Left ventricle myocardium inferior (tissue), 1 donor: Measurements from ENCODE around the gene XYLT2. TPM values are rescaled to one million over a fixed set of nuclear protein-coding genes. Genes with fewer than 3 reads are reported as not detected.

ENCODE experiments used
- DNase-seq: peaks from one replicate; pipeline ENCODE4 v3.0.0-alpha.2; 2020
- H3K27ac ChIP-seq: fragments of 200-600 bp; replicated peaks from 2 replicates; pipeline ENCODE4 v1.8.0; 2021
- H3K27me3 ChIP-seq: fragments of 200-600 bp; 2 replicates; pipeline ENCODE4 v1.8.0; 2021; ENCODE audit warnings: low read depth
- H3K36me3 ChIP-seq: fragments of 200-600 bp; 2 replicates; pipeline ENCODE4 v1.8.0; 2021
- H3K4me1 ChIP-seq: fragments of 200-600 bp; 2 replicates; pipeline ENCODE4 v1.8.0; 2021
- H3K4me3 ChIP-seq: fragments of 200-600 bp; 2 replicates; pipeline ENCODE4 v1.8.0; 2021; ENCODE audit warnings: mild to moderate bottlenecking, moderate library complexity
- H3K9me3 ChIP-seq: fragments of 200-600 bp; replicated peaks from 2 replicates; pipeline ENCODE4 v1.8.0; 2021
- intact Hi-C: fragments of 100-400 bp; cut with micrococcal nuclease; formaldehyde crosslinking; loops from one replicate; pipeline ENCODE4 v1.11.0; 2022
- total RNA-seq: library from RNA; stranded (reverse); fragmentation: NEBNext Ultra II Directional; extraction: Animal tissue kit (Norgen Biotek cat#: 25700); gene quantifications from one replicate; pipeline ENCODE4 v1.2.1, GENCODE V29; 2021
- TF ChIP-seq, protein P1 (sequence below): fragments of 200-600 bp; IDR thresholded peaks from 2 replicates; pipeline ENCODE4 v1.8.0; 2021; ENCODE audit warnings: antibody characterized with exemption, mild to moderate bottlenecking, borderline replicate concordance
- donor health status: DM: no; HTN: yes; CAD: no; lungs with severe emphysema.

XYLT2 gene
- total RNA-seq, 1 donor from 2014 or later, result 12.6 TPM

DNA sequence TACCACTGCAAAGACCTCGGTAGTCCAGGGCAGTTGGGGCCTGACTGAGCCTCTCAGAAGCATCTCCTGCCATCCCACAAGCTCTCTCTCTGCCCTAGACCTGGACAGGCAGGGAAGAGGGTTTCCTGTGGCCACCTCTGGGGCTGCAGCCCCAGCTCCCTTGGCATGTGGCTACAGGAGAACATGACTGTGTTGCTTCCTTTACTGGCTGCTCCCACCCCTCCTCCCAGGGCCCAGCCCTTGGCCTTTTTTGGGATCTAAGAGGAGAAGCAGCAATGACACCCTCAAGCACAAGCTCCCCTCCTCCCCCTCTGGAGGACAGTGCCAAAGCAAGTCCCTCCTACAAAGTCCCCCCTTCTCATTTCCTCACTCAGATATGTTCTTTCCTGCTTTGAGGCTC lies 21.5 kb downstream of the XYLT2 start:
- intact Hi-C loops, result no loop called here
- Histone ChIP-seq H3K4me1 (peaks cover 26% of the 10 kb centered on the region), H3K27me3 (no peaks in the 10 kb centered on the region), H3K27ac (no peak overlapping the region), H3K36me3 (peaks cover 60% of the 10 kb centered on the region), H3K9me3 (no peaks in the 10 kb centered on the region), H3K4me3 (no peak overlapping the region)
- TF ChIP-seq, protein P1, sequence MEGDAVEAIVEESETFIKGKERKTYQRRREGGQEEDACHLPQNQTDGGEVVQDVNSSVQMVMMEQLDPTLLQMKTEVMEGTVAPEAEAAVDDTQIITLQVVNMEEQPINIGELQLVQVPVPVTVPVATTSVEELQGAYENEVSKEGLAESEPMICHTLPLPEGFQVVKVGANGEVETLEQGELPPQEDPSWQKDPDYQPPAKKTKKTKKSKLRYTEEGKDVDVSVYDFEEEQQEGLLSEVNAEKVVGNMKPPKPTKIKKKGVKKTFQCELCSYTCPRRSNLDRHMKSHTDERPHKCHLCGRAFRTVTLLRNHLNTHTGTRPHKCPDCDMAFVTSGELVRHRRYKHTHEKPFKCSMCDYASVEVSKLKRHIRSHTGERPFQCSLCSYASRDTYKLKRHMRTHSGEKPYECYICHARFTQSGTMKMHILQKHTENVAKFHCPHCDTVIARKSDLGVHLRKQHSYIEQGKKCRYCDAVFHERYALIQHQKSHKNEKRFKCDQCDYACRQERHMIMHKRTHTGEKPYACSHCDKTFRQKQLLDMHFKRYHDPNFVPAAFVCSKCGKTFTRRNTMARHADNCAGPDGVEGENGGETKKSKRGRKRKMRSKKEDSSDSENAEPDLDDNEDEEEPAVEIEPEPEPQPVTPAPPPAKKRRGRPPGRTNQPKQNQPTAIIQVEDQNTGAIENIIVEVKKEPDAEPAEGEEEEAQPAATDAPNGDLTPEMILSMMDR, result no peak
- no peak for DNase-seq

- no peak overlapping the region for H3K4me3 ChIP-seq
- H3K27ac ChIP-seq, result no peak overlapping the region
- peaks cover 60% of the 10 kb centered on the region for H3K36me3 ChIP-seq
- intact Hi-C loops, result no loop called here
- TF ChIP-seq, protein P1, result no peak
- H3K4me1 ChIP-seq, result peaks cover 29% of the 10 kb centered on the region
- no peak for DNase-seq
- no peaks in the 10 kb centered on the region for H3K9me3 ChIP-seq
- H3K27me3 ChIP-seq, result no peaks in the 10 kb centered on the region
These were observed 24.1 kb downstream of the XYLT2 start for GRCh38 chr17:50370052-50370451.

GRCh38 chr17:50371526-50371925 lies 25.6 kb downstream of the XYLT2 start:
- TF ChIP-seq, protein P1, result no peak
- Histone ChIP-seq H3K9me3 (no peaks in the 10 kb centered on the region), H3K27me3 (no peaks in the 10 kb centered on the region), H3K27ac (no peak overlapping the region), H3K36me3 (peaks cover 46% of the 10 kb centered on the region), H3K4me3 (peak overlapping the region; percentile 82), H3K4me1 (peaks cover 29% of the 10 kb centered on the region)
- DNase-seq, result no peak
- intact Hi-C loops, result no loop called here

DNA sequence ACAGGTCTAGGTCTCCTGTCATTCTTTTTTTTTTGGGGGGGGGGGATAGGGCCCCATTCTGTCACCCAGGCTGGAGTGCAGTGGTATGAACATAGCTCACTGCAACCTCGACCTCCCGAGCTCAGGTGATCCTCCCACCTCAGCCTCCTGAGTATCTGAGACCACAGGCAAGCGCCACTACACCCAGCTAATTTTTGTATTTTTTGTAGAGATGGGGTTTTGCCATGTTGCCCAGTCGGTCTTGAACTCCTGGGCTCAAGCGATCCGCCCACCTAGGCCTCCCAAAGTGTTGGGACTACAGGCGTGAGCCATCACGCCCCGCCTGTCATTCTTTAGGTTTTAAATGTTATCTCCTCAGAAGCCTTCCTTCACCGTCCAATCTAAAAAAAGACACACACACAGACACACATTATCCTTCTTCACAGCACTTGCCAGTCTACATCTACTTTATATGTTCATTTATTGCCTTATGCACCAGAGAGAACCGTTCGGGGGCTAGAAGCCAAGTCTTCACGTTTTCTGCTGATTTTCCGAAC lies 26.4 kb downstream of the XYLT2 start:
- Histone ChIP-seq H3K4me1 (peaks cover 29% of the 10 kb centered on the region), H3K27me3 (no peaks in the 10 kb centered on the region), H3K4me3 (peak overlapping the region; percentile 82), H3K9me3 (no peaks in the 10 kb centered on the region), H3K36me3 (peaks cover 38% of the 10 kb centered on the region), H3K27ac (peak overlapping the region; percentile 98)
- intact Hi-C loops, result no loop called here
- no peak for DNase-seq
- TF ChIP-seq, protein P1, result no peak

GRCh38 chr17:50372758-50373556 lies 27.0 kb downstream of the XYLT2 start, which contains the start of the genes EME1 and MRPL27:
Gene EME1 (plus strand): TSS chr17:50373229. CDS start chr17:50375209, 1,980 bp downstream.
Gene MRPL27 (minus strand): TSS chr17:50373184. CDS start chr17:50373170, 14 bp downstream.
- Histone ChIP-seq H3K9me3 (no peaks in the 10 kb centered on the region), H3K27me3 (no peaks in the 10 kb centered on the region), H3K4me1 (peaks cover 29% of the 10 kb centered on the region), H3K27ac (peak within 1 kb of the TSS; percentile 98), H3K36me3 (peaks cover 32% of the 10 kb centered on the region), H3K4me3 (peak within 1 kb of the TSS; percentile 82)
- DNase-seq, result peak; percentile 85
- intact Hi-C loops, result no loop called here
- TF ChIP-seq, protein P1, result no peak
